MG63 (cell line): ENCODE results near the gene SLC35A4. TPM values are rescaled to one million over a fixed set of nuclear protein-coding genes. Genes with fewer than 3 reads are reported as not detected.

Experiments used
- DNase-seq: peaks from one replicate; pipeline ENCODE4 v3.0.0-alpha.2; 2020
- H3K27me3 ChIP-seq: fragments of 250-450 bp; sonication (Bioruptor Pico); 2 replicates; pipeline ENCODE4 v1.5.1; 2020; ENCODE audit warnings: mild to moderate bottlenecking, moderate library complexity
- H3K36me3 ChIP-seq: fragments of 250-450 bp; sonication (Bioruptor Pico); 2 replicates; pipeline ENCODE4 v1.5.1; 2020; ENCODE audit warnings: mild to moderate bottlenecking, moderate library complexity
- H3K4me3 ChIP-seq: fragments of 250-450 bp; sonication (Bioruptor Pico); 2 replicates; pipeline ENCODE4 v1.5.1; 2020; ENCODE audit warnings: mild to moderate bottlenecking, moderate library complexity
- H3K9me3 ChIP-seq: fragments of 250-450 bp; sonication (Bioruptor Pico); 2 replicates; pipeline ENCODE4 v1.5.1; 2020; ENCODE audit warnings: mild to moderate bottlenecking, moderate library complexity
- total RNA-seq: library from RNA; depleted of rRNA; stranded (reverse); fragments of >200 nt; shearing (Covaris generic); gene quantifications from 2 replicates; pipeline ENCODE4 v1.2.3, GENCODE V29; 2014; ENCODE audit warnings: low replicate concordance

Gene SLC35A4
- total RNA-seq, 1 experiment from 2014 or later = 24.8 TPM

- Histone ChIP-seq H3K4me3 (no peak overlapping the region), H3K9me3 (no peaks in the 10 kb centered on the region), H3K36me3 (peaks cover 68% of the 10 kb centered on the region), H3K27me3 (no peaks in the 10 kb centered on the region)
- no peak for DNase-seq
These were observed 10.2 kb upstream of the SLC35A4 start for GRCh38 chr5:140554454-140554853.

GRCh38 chr5:140555747-140556312, 8.8 kb upstream of the SLC35A4 start:
- no peaks in the 10 kb centered on the region for H3K9me3 ChIP-seq
- no peak for DNase-seq
- peak overlapping the region; percentile 90 for H3K4me3 ChIP-seq
- no peaks in the 10 kb centered on the region for H3K27me3 ChIP-seq
- H3K36me3 ChIP-seq = peaks cover 56% of the 10 kb centered on the region

DNA sequence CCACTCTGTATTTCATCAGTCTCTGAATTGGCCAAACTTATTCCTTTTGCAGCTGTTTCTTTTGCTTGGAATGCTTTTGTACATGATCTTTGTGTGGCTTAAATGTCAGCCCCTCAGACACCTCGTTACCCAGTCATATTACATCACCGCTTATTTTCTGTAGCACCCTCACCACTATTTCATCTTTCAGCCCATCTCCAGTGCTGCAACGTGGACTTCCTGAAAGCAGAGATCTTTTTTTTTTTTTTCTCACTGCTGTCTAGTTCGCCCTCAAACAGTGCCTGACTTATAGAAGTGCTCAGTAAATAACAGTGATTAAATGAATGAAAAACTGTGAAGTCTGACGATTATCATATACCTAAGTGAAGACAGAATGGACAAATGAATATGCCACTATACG, 8.2 kb upstream of the SLC35A4 start:
- H3K4me3 ChIP-seq = peak overlapping the region; percentile 90
- H3K9me3 ChIP-seq = no peaks in the 10 kb centered on the region
- no peak for DNase-seq
- peaks cover 50% of the 10 kb centered on the region for H3K36me3 ChIP-seq
- no peaks in the 10 kb centered on the region for H3K27me3 ChIP-seq

DNA sequence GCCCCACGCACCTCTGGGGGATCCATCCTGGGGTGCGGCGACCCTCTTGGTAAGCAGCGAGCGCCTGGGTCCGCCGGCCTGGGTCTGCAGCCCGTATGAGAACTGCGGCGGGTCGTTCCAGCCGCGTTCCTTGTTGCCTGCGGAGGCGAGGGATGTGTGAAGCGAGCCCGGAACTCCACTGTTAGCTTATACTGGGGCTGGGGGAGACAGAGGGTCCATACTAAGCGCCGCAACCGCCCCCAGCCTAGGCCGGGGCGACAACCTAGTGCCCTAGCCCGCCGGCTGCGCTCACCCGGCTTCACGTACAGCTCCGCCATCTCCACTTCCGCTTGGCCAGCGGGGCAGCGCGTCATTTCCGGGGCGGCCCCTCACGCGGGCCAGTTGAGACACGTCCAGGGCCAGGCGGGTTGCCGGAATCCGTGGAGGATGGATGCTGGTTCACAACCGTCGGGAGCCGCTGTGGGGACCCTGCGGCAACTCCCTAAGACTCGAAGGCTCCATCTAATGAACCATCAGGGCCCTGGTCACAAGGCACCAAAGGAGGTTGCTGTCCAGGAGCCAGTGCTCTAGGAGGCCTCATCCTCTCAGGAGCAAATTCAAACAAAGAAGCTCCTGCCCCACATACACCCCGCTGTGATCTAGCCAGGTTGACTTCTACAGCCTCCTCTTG, 7.4 kb upstream of the SLC35A4 start, which contains the start of gene SRA1:
Gene SRA1 (minus strand): TSS at position 338 of the 670 bp plus-strand sequence. CDS start 21 bp downstream, at position 317.
- no peaks in the 10 kb centered on the region for H3K9me3 ChIP-seq
- peak; percentile 96 for DNase-seq
- H3K36me3 ChIP-seq = peaks cover 41% of the 10 kb centered on the region
- H3K4me3 ChIP-seq = peak within 1 kb of the TSS; percentile 90
- H3K27me3 ChIP-seq = no peaks in the 10 kb centered on the region

DNA sequence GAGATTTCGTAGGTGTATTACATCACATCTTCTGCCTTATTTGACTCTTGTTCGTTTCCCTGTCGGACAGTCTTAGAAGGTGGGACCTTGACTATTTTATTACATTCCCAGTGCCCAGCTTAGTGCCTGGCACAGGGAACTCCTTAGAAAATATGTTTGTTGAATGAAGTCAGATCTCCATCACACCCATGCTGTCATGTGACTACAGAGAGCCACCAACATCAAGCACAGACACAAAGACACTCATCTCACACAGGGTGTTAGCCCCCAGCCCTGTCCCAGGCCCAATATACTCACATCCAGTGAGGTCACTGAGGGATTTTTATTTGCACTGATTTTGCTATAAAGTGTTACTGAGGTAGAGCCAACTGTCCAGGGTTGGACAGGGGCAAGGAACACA, 6.7 kb upstream of the SLC35A4 start:
- Histone ChIP-seq H3K36me3 (peaks cover 36% of the 10 kb centered on the region), H3K27me3 (no peaks in the 10 kb centered on the region), H3K4me3 (peak overlapping the region; percentile 90), H3K9me3 (no peaks in the 10 kb centered on the region)
- DNase-seq = no peak

DNA sequence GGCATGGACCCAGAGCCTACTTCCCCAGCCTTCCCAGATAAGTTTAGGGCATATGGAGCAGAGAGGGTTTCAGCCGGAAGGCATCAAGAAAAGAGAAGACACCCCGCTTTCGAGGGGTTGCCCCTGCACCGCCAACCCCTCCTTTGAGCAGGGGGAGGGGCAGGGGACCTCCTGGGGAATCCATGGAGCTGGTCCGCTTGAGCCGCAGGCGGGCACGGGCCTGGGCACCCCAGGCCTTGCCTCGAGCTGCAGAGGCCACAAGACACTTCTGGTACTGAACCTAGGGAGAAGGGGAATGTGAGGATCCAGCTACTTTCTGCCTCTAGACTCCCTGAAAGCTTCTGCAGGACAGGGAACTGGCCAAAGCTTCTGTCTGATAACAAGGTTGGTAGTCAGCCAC, 6.1 kb upstream of the SLC35A4 start:
- DNase-seq = no peak
- H3K9me3 ChIP-seq = no peaks in the 10 kb centered on the region

DNA sequence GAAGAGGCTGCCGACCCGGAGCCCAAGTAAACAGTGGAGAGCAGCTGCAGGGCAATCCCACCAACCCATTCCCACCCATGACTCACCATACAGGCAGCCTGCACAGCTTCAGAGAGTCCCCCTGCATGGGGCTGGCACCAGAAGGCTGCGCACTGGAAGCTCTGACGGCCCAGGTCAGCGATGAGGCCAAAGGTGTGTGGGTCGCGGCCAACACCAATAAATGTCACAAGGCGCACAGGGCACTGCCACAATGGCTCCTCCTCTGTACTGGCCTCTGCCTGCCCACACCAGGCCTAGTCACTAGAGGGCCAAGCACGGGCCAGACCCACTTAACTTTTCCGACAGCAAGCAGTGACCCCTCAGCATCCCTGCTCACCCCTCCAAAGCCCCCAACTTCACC, 4.4 kb upstream of the SLC35A4 start:
- H3K9me3 ChIP-seq = no peaks in the 10 kb centered on the region
- H3K36me3 ChIP-seq = peaks cover 22% of the 10 kb centered on the region
- no peak for DNase-seq
- H3K27me3 ChIP-seq = no peaks in the 10 kb centered on the region
- no peak overlapping the region for H3K4me3 ChIP-seq

More for the DNA sequence above, 6.1 kb upstream of the SLC35A4 start:
- no peak overlapping the region for H3K4me3 ChIP-seq
- H3K27me3 ChIP-seq = no peaks in the 10 kb centered on the region
- peaks cover 31% of the 10 kb centered on the region for H3K36me3 ChIP-seq

GRCh38 chr5:140561753-140562523, 2.7 kb upstream of the SLC35A4 start:
- DNase-seq = no peak
- peaks cover 22% of the 10 kb centered on the region for H3K36me3 ChIP-seq
- no peaks in the 10 kb centered on the region for H3K27me3 ChIP-seq
- H3K9me3 ChIP-seq = no peaks in the 10 kb centered on the region
- H3K4me3 ChIP-seq = no peak overlapping the region

- H3K27me3 ChIP-seq = no peaks in the 10 kb centered on the region
- no peak for DNase-seq
- peaks cover 33% of the 10 kb centered on the region for H3K36me3 ChIP-seq
- no peaks in the 10 kb centered on the region for H3K9me3 ChIP-seq
- peak overlapping the region; percentile 83 for H3K4me3 ChIP-seq
These were observed 1.0 kb upstream of the SLC35A4 start for GRCh38 chr5:140563596-140563995.

DNA sequence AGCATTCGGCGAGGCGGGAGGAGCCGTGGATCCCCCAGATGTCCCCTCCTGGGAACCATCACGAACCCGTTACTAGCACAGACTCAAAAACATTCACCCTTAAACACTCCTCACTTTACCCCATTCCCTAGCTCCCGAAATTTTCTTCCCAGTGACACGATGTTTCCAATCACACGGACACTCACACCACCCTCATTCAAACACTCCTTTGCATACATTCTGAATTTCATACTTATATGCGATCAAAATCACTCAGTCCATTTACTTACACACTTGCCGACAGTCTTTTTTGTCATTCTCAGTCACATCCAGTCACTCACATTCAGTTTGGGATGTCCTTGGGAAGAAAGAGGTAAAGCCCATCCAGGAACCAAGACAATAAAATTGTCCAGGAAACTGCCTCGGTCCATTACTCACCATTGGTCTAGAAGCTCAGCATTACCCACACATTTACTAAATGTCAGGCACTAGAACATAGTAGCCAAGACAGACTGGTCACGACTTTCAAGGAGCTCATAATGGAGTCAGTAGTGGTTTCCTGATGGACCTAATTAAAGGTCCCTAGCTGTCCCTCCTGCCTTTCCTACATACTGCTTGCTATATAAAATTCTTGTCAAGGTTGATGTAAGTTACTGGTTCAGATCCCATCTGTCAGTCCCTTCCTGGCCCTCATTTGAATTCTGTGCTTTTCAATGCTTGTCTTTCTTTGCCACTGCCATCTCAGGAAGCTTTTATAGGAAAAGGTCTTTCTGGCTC, 574 bp downstream of the SLC35A4 start:
- DNase-seq = no peak
- Histone ChIP-seq H3K9me3 (no peaks in the 10 kb centered on the region), H3K36me3 (peaks cover 40% of the 10 kb centered on the region), H3K27me3 (no peaks in the 10 kb centered on the region), H3K4me3 (peak overlapping the region; percentile 83)

DNA sequence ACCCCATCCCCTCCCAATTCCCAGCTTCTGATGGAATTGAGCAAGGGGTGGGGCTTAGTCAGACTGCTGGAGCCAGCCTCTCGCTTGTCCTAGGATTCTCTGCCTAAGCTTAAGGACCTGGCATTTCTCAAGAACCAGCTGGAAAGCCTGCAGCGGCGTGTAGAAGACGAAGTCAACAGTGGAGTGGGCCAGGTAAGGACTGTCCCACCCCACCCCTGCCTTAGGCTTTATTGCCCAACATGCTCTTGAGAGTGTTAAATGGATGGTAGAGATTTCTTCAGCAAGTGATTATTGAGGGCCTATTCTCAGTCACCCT, 1.1 kb downstream of the SLC35A4 start:
- Histone ChIP-seq H3K27me3 (no peaks in the 10 kb centered on the region), H3K9me3 (no peaks in the 10 kb centered on the region), H3K4me3 (peak overlapping the region; percentile 83), H3K36me3 (peaks cover 43% of the 10 kb centered on the region)
- peak; percentile 31 for DNase-seq

DNA sequence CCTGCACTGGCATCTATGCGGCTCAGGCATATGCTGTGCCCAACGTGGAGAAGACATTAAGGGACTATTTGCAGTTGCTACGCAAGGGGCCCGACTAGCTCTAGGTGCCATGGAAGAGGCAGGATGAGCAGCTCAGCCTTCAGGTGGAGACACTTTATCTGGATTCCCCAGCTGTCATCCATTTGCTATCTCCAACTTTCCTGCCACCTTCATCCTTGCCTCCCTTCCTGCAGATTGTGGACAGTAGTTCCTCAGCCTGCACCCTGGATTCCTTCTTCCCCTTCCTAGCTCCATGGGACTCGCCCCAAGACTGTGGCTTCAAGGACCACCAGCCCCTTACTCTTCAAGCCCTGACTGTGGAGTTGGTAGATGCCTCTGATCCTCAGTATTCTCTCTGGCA, 2.0 kb downstream of the SLC35A4 start:
- Histone ChIP-seq H3K36me3 (peaks cover 43% of the 10 kb centered on the region), H3K27me3 (no peaks in the 10 kb centered on the region), H3K4me3 (no peak overlapping the region), H3K9me3 (no peaks in the 10 kb centered on the region)
- no peak for DNase-seq

GRCh38 chr5:140567136-140567818, 2.6 kb downstream of the SLC35A4 start:
- no peak overlapping the region for H3K4me3 ChIP-seq
- no peaks in the 10 kb centered on the region for H3K27me3 ChIP-seq
- no peak for DNase-seq
- no peaks in the 10 kb centered on the region for H3K9me3 ChIP-seq
- H3K36me3 ChIP-seq = peaks cover 43% of the 10 kb centered on the region

DNA sequence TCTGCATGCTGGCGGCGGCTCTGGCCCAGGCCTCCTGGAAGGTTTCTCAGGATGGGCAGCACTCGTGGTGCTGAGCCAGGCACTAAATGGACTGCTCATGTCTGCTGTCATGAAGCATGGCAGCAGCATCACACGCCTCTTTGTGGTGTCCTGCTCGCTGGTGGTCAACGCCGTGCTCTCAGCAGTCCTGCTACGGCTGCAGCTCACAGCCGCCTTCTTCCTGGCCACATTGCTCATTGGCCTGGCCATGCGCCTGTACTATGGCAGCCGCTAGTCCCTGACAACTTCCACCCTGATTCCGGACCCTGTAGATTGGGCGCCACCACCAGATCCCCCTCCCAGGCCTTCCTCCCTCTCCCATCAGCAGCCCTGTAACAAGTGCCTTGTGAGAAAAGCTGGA, 3.2 kb downstream of the SLC35A4 start:
- H3K9me3 ChIP-seq = no peaks in the 10 kb centered on the region
- H3K4me3 ChIP-seq = no peak overlapping the region
- H3K36me3 ChIP-seq = peaks cover 43% of the 10 kb centered on the region
- no peak for DNase-seq
- H3K27me3 ChIP-seq = no peaks in the 10 kb centered on the region

- H3K9me3 ChIP-seq = no peaks in the 10 kb centered on the region
- no peak for DNase-seq
- H3K4me3 ChIP-seq = no peak overlapping the region
- no peaks in the 10 kb centered on the region for H3K27me3 ChIP-seq
- H3K36me3 ChIP-seq = peaks cover 43% of the 10 kb centered on the region
These were observed 3.9 kb downstream of the SLC35A4 start for GRCh38 chr5:140568443-140569063.

DNA sequence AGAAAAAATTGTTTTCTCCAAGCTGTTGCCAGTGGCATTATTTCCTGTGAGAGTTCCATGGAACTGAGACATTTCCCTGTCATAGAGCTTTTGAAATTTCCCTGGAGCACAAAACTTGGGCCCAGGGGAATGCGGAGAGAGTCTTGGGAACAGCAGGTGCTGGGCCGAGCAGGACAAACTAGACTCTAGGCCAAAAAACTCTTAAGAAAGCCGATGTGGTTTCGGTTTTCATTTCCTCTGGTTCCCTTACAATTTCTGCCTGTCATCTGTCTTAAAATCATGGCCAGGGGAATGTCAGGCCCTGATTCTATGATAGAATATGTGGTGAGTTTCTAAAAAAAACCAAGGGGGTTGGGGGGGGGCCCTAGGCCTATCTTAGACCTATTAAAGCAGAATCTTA, 4.6 kb downstream of the SLC35A4 start:
- no peaks in the 10 kb centered on the region for H3K9me3 ChIP-seq
- DNase-seq = no peak
- H3K27me3 ChIP-seq = no peaks in the 10 kb centered on the region
- no peak overlapping the region for H3K4me3 ChIP-seq
- peaks cover 43% of the 10 kb centered on the region for H3K36me3 ChIP-seq
